HepG2 (cell line): Measurements from ENCODE around the gene SLC22A23. TPM values are rescaled to one million over a fixed set of nuclear protein-coding genes. Genes with fewer than 3 reads are reported as not detected.

Experiments used
- HNF1B ChIP-seq: sonication (generic); formaldehyde crosslinking; IDR thresholded peaks from 2 replicates; pipeline ENCODE4 v1.5.1; 2020; ENCODE audit warnings: mild to moderate bottlenecking, moderate library complexity, missing genetic modification reagents
- KIAA2018 ChIP-seq: sonication (generic); formaldehyde crosslinking; IDR thresholded peaks from 2 replicates; pipeline ENCODE4 v1.5.0; 2020; ENCODE audit warnings: mild to moderate bottlenecking, missing genetic modification reagents, borderline replicate concordance
- MAFK ChIP-seq, 2 experiments: IDR thresholded peaks in 1 of 2; conservative IDR thresholded peaks in 1 of 2; 2 replicates each; pipeline ENCODE4 v1.6.1; 2011; ENCODE audit warnings: improper control_type of control experiment in 2 of 2, low read length in 2 of 2
- MTA3 ChIP-seq: sonication (generic); formaldehyde crosslinking; IDR thresholded peaks from 2 replicates; pipeline ENCODE4 v1.4.0; 2020; ENCODE audit warnings: missing genetic modification reagents
- MXD4 ChIP-seq: IDR thresholded peaks from 2 replicates; pipeline ENCODE4 v1.6.1; 2016; ENCODE audit warnings: mild to moderate bottlenecking, missing biosample characterization, missing genetic modification reagents
- NAIF1 ChIP-seq: sonication (generic); formaldehyde crosslinking; IDR thresholded peaks from 2 replicates; pipeline ENCODE4 v1.5.0; 2020; ENCODE audit warnings: mild to moderate bottlenecking, missing genetic modification reagents, borderline replicate concordance
- SALL1 ChIP-seq: sonication (generic); formaldehyde crosslinking; IDR thresholded peaks from 2 replicates; pipeline ENCODE4 v1.8.0; 2022; ENCODE audit warnings: mild to moderate bottlenecking, missing genetic modification reagents
- STAG1 ChIP-seq: sonication (generic); formaldehyde crosslinking; IDR thresholded peaks from 2 replicates; pipeline ENCODE4 v1.4.0; 2020; ENCODE audit warnings: missing genetic modification reagents
- TOPORS ChIP-seq: sonication (generic); formaldehyde crosslinking; IDR thresholded peaks from 2 replicates; pipeline ENCODE4 v1.8.0; 2023; ENCODE audit warnings: mild to moderate bottlenecking, missing genetic modification reagents
- ZC3H4 ChIP-seq: sonication (generic); formaldehyde crosslinking; IDR thresholded peaks from 2 replicates; pipeline ENCODE4 v1.4.0; 2020; ENCODE audit warnings: missing genetic modification reagents, borderline replicate concordance
- ZNF124 ChIP-seq: sonication (generic); formaldehyde crosslinking; IDR thresholded peaks from 2 replicates; pipeline ENCODE4 v1.4.0; 2020; ENCODE audit warnings: missing genetic modification reagents
- ZNF510 ChIP-seq: sonication (generic); formaldehyde crosslinking; IDR thresholded peaks from 2 replicates; pipeline ENCODE4 v1.4.0; 2020; ENCODE audit warnings: low read depth, mild to moderate bottlenecking, missing genetic modification reagents
- ZNF670 ChIP-seq: sonication (generic); formaldehyde crosslinking; IDR thresholded peaks from 2 replicates; pipeline ENCODE4 v1.8.0; 2022; ENCODE audit warnings: mild to moderate bottlenecking, missing genetic modification reagents, borderline replicate concordance
- ZSCAN22 ChIP-seq: sonication (generic); formaldehyde crosslinking; IDR thresholded peaks from 2 replicates; pipeline ENCODE4 v1.4.0; 2020; ENCODE audit warnings: mild to moderate bottlenecking, missing genetic modification reagents
- ZSCAN31 ChIP-seq: sonication (generic); formaldehyde crosslinking; IDR thresholded peaks from 2 replicates; pipeline ENCODE4 v1.5.0; 2020; ENCODE audit warnings: low read depth, mild to moderate bottlenecking, missing genetic modification reagents
- polyA plus RNA-seq, 8 experiments: library from polyadenylated mRNA; depleted of rRNA in 3 of 8; stranded (reverse) in 7 of 8; unstranded in 1 of 8; fragments of >200 nt; fragmentation: Illumina TruSeq in 4 of 8; extraction: Trizol in 4 of 8; gene quantifications; 2 replicates each; pipeline versions ENCODE4 v1.2.1 to v1.2.3, GENCODE V29; 2011 to 2016; ENCODE audit warnings: low read depth in 4 of 8, missing spikeins in 1 of 8, mixed read lengths in 1 of 8; ENCODE audit not compliant: insufficient read depth in 1 of 8
- total RNA-seq, 5 experiments: library from RNA; depleted of rRNA; stranded (reverse); fragments of >200 nt; fragmentation: Illumina TruSeq; extraction: Trizol; gene quantifications; 2 replicates each; pipeline ENCODE4 v1.2.3, GENCODE V29; 2016; ENCODE audit warnings: low read depth in 1 of 5
- TF ChIP-seq, protein P1 (sequence below): IDR thresholded peaks from 2 replicates; pipeline ENCODE4 v1.6.1; 2018; ENCODE audit warnings: missing genetic modification reagents, mild to moderate bottlenecking, missing compliant biosample characterization

The SLC22A23 gene
- total and polyA plus RNA-seq, 2 of the 13 experiments (the other 11 are each of a cell fraction or from before 2014, with no cell fraction given): 11.8 to 17.5 TPM

GRCh38 chr6:3411967-3412778 lies 44.7 kb downstream of the SLC22A23 start (continued):
- TF ChIP-seq STAG1: peak; percentile 8; the same call in 1 of the 2 replicates
- TF ChIP-seq SALL1: peak; percentile 66; the same call in 1 of the 2 replicates
- no peak for TF ChIP-seq MAFK (conservative IDR thresholded peaks at IDR 0.05 in 1 of 2, IDR thresholded peaks at IDR 0.05 in 1 of 2; ENCODE audit: low read length in 2 of 2)
- TF ChIP-seq ZNF510 (CRISPR knock-in tag): no peak
- TF ChIP-seq MTA3 (CRISPR knock-in tag): no peak
- TF ChIP-seq ZNF124 (CRISPR knock-in tag): no peak
- no peak for TF ChIP-seq HNF1B (CRISPR knock-in tag)
- no peak; the same call in 1 of the 2 replicates for TF ChIP-seq ZNF670 (CRISPR knock-in tag)
- no peak for TF ChIP-seq ZC3H4
- no peak for TF ChIP-seq MXD4 (CRISPR knock-in tag)
- no peak for TF ChIP-seq NAIF1
- TF ChIP-seq KIAA2018 (CRISPR knock-in tag): no peak
- TF ChIP-seq ZSCAN22 (CRISPR knock-in tag): no peak
- no peak for TF ChIP-seq ZSCAN31
- no peak for TF ChIP-seq TOPORS (CRISPR knock-in tag)
- TF ChIP-seq, protein P1, sequence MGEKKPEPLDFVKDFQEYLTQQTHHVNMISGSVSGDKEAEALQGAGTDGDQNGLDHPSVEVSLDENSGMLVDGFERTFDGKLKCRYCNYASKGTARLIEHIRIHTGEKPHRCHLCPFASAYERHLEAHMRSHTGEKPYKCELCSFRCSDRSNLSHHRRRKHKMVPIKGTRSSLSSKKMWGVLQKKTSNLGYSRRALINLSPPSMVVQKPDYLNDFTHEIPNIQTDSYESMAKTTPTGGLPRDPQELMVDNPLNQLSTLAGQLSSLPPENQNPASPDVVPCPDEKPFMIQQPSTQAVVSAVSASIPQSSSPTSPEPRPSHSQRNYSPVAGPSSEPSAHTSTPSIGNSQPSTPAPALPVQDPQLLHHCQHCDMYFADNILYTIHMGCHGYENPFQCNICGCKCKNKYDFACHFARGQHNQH: no peak
